HUES64 (cell line): ENCODE measurements around the gene SERPINB6.
"Not testable (repeated sequence)": the region's sequence is repeated elsewhere in the genome, so short reads cannot be mapped to it uniquely, and the experiment has no call there.

Experiments
- H3K27ac ChIP-seq: 2 replicates; pipeline ENCODE4 v1.7.0; 2013; ENCODE audit warnings: low read depth, low read length, inconsistent platforms
- H3K27me3 ChIP-seq: 2 replicates; pipeline ENCODE4 v1.6.1; 2013; ENCODE audit warnings: mild to moderate bottlenecking, low read length; ENCODE audit not compliant: insufficient read depth
- H3K36me3 ChIP-seq: 2 replicates; pipeline ENCODE4 v1.6.1; 2013; ENCODE audit warnings: mild to moderate bottlenecking, low read length; ENCODE audit not compliant: insufficient read depth
- H3K4me1 ChIP-seq: 2 replicates; pipeline ENCODE4 v1.6.1; 2013; ENCODE audit warnings: mild to moderate bottlenecking, low read length, moderate library complexity; ENCODE audit not compliant: insufficient read depth
- H3K4me3 ChIP-seq: 2 replicates; pipeline ENCODE4 v1.5.1; 2013; ENCODE audit warnings: mild to moderate bottlenecking, low read length, moderate library complexity
- H3K9ac ChIP-seq: 2 replicates; pipeline ENCODE4 v1.6.1; 2013; ENCODE audit warnings: mild to moderate bottlenecking, low read depth, low read length
- H3K9me3 ChIP-seq: 2 replicates; pipeline ENCODE4 v1.6.1; 2013; ENCODE audit warnings: low read depth, low read length; ENCODE audit not compliant: insufficient read depth
- WGBS: fragments of 150-250, 120-280 bp; methylation state at CpG from one replicate; pipeline ENCODE4 v1.1.7; 2013; ENCODE audit warnings: missing lambda C conversion rate; 5-methylcytosine and 5-hydroxymethylcytosine counted together

The SERPINB6 gene

DNA sequence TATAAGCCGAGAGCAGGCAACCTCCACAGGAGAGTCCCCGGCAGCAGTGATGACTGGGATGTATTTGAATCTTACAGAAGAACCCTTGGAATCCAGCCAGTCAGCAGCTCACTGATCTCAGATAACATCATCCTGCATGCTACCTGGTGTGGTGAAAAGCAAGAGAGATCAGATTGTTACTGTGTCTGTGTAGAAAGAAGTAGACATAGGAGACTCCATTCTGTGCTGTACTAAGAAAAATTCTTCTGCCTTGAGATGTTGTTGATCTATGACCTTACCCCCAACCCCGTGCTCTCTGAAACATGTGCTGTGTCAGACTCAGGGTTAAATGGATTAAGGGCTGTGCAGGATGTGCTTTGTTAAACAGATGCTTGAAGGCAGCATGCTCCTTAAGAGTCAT lies 62.9 kb downstream of the SERPINB6 start:
- H3K27ac ChIP-seq: peak overlapping the region; percentile 84
- not testable (repeated sequence) for H3K27me3 ChIP-seq, H3K36me3 ChIP-seq, H3K4me3 ChIP-seq, H3K9me3 ChIP-seq
- peak overlapping the region; percentile 49; the same call in 1 of the 2 replicates for H3K9ac ChIP-seq
- H3K4me1 ChIP-seq: peaks cover 28% of the 10 kb centered on the region
- WGBS: 60% methylated on average over 3 of the region's 3 CpGs

DNA sequence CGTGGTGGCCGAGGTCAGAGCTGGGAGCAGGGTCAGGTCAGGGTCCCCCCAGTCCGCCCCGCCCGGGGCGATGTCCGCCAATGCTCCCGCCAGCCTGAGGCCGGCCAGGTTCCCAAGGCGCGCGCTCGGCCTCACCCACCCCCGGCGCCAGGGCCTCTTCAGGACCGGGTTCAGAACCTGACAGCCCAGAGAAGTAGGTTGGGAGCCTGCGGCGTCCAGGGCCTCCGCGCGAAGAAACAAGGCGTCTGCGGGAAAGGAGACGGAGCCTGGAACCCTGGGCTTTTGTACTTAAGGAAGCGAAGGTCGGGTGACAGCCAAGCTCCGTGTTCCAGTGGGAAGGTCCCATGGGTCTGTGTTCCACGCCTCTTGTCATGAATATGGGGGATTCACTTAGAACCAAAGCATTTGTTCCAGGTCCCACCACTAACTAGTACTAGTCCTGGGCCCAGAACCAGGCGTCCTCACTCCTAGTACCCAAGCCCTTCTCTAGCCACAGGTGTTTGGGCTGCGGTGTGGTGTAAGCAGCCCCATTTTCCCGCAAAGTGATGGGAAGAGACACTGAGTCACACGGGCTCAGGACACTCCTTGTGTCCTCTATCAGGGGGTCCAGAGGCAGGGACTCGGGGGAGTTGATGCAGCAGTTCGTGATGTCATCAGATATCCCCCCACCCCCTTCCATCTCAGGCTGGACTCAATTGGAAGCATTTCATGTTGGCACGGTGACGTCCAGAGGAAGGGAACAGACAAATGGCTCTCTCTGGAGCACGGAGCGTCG lies 67.8 kb downstream of the SERPINB6 start:
- Histone ChIP-seq H3K36me3 (peaks cover 20% of the 10 kb centered on the region), H3K4me3 (peak overlapping the region; percentile 84), H3K27me3 (peaks cover 11% of the 10 kb centered on the region; the same call in 1 of the 2 replicates)
- not testable (repeated sequence) for H3K27ac ChIP-seq, H3K9me3 ChIP-seq, H3K9ac ChIP-seq, H3K4me1 ChIP-seq
- WGBS: 23% methylated on average over 23 of the region's 39 CpGs

DNA sequence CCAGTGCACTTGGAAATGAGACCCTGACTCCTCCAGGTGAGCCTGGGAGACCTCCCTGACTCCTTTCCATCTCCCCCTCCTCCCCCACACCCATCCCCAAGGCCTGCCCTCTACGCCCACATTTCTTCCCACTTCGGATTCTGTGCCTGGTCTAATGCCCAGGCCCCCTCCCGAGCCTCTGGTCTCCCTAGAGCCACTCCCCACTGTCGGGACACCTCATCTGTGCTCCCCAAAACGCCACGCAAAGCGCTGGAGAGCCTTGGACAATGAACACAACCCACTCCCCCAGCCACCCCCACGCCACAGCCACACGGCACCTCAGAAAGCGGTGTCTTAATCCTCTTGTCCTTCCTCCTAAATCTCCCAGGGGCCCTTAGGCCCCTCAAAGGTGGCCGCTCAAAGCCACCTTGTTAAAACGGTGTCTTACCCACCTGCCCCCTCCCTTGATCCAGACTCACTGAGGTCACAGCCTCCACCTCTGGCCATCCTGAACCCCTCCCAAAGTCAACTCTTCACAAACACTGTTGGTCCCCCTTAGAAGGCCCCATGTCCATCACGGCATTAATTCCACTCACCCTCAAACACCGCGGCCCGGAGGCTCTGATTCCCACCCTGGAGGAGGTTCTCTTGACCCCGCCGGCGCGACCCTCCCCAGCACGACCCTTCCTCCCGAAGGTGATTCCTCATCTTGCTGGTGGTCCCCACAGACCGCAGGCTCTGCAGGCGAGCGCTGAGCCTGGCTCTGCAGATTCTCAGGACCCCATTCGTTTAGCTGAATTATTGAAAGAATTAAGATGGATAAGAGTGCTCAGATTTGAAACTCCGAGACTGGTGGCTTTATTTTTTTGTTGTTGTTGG lies 69.5 kb downstream of the SERPINB6 start:
- Histone ChIP-seq H3K36me3 (peaks cover 31% of the 10 kb centered on the region), H3K9ac (peak overlapping the region; percentile 74; the same call in 1 of the 2 replicates), H3K4me3 (peak overlapping the region; percentile 84), H3K27me3 (peaks cover 11% of the 10 kb centered on the region; the same call in 1 of the 2 replicates)
- 38% methylated on average over 27 of the region's 27 CpGs for WGBS
- not testable (repeated sequence) for H3K4me1 ChIP-seq, H3K27ac ChIP-seq, H3K9me3 ChIP-seq

DNA sequence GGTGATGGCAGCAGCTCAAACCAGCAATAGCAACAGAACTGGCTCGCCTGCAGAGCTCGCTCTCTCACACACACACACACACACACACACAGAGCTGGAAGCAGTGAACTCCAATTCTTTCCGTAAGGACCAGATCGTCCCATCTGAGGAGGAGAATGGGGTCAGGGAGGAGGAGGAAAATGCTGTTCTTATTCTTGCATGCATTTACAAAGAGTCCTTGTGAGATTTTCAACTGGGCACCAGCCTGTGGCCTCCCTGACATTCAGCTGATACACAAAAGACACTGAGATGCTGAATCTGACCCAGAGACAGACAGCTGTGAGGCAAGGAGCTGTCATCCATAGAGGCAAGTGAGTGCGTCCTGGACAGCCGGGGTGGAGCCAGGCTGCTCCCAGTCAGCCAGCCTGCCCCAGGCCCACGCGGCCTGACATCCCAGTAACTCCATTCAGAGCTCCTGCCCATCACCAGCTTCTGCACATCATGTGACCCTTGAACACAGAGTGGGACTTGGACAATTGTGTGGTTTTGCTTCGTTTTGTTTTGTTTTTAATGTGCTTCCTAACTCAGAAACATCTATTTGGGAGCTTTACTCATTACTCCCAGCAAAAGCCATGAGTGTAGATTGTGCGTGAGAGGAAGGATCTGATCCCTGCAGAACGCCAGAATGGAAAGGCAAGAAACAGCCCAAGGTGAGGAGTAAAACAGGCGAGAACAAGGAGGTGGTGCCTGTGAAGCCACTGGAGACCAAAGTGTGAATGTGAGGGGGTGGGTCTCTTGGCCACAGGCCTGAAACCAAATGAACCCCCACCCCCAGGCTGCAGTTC lies 70.3 kb downstream of the SERPINB6 start:
- Histone ChIP-seq H3K9me3 (no peaks in the 10 kb centered on the region), H3K27me3 (peaks cover 11% of the 10 kb centered on the region; the same call in 1 of the 2 replicates), H3K4me1 (no peaks in the 10 kb centered on the region), H3K36me3 (peaks cover 36% of the 10 kb centered on the region), H3K27ac (no peak overlapping the region), H3K4me3 (peak overlapping the region; percentile 20; the same call in 1 of the 2 replicates), H3K9ac (no peak overlapping the region)
- 57% methylated on average over 9 of the region's 12 CpGs for WGBS

DNA sequence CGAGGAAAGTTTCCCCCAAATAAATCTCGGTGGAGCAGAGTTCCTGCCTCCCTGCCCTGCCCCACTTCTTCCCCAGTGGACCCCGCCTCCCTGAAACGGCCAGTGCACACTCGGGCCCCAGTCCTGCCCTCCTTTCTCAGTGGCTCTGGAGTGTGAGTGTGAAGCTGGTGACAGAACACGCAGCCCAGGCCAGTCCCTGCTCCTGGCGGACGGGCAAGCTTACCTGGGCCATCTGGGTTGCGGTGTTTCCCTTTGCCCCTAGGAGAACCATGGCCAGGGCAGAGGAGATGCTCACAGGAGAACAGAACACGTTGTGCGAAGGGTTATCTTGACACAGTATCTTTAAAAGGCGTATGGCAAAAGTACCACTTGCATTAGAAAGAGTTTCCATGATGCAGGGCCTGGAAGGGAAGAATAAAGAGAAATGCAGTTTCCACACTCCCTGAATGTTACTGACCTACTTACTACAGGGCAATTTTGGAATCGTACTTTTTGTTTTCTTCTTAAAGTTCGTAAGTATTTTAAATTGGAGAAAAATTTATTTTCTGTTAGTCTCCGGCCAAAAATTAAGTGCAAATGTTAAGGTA lies 71.1 kb downstream of the SERPINB6 start:
- peaks cover 11% of the 10 kb centered on the region; the same call in 1 of the 2 replicates for H3K27me3 ChIP-seq
- no peak overlapping the region for H3K4me3 ChIP-seq
- no peaks in the 10 kb centered on the region for H3K9me3 ChIP-seq
- peaks cover 44% of the 10 kb centered on the region for H3K36me3 ChIP-seq
- whole genome bisulfite sequencing: 90% methylated on average over 15 of the region's 15 CpGs
- H3K4me1 ChIP-seq: no peaks in the 10 kb centered on the region
- H3K9ac ChIP-seq: no peak overlapping the region
- H3K27ac ChIP-seq: no peak overlapping the region

DNA sequence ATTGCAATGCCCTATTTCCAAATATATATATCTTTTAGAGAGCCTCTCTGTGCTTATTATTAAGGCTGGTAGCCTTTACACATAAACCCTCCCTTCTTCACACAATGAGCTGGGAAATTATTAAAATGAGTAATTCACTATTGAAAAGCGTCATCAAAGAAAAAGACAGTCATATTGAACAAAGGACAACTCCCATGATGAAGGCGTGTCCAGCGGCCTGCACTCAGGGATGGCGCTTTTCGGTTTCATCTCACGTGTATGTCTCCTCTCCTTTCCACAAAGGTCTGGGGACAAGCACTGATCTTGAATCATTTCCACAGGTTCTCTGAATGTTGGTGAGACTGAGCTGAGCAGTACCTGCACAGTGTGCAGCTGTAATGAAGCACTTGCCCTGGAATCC lies 71.8 kb downstream of the SERPINB6 start:
- no peaks in the 10 kb centered on the region for H3K4me1 ChIP-seq
- H3K9ac ChIP-seq: no peak overlapping the region
- 94% methylated on average over 6 of the region's 6 CpGs for WGBS
- no peak overlapping the region for H3K27ac ChIP-seq
- no peaks in the 10 kb centered on the region for H3K9me3 ChIP-seq
- peaks cover 50% of the 10 kb centered on the region for H3K36me3 ChIP-seq
- H3K4me3 ChIP-seq: no peak overlapping the region
- peaks cover 11% of the 10 kb centered on the region; the same call in 1 of the 2 replicates for H3K27me3 ChIP-seq
